SJCRH30 (cell line): Measurements from ENCODE around the gene ITGA11. TPM values are rescaled to one million over a fixed set of nuclear protein-coding genes. Genes with fewer than 3 reads are reported as not detected.

Experiments used
- DNase-seq, 2 experiments: peaks; one replicate each; pipeline ENCODE4 v3.0.0-alpha.2; 2015 to 2020
- H3K27ac ChIP-seq: fragments of 250-450 bp; sonication (Bioruptor Pico); 2 replicates; pipeline ENCODE4 v1.5.1; 2020; ENCODE audit warnings: mild to moderate bottlenecking, moderate library complexity
- H3K27me3 ChIP-seq: fragments of 250-450 bp; sonication (Bioruptor Pico); 2 replicates; pipeline ENCODE4 v1.5.1; 2020; ENCODE audit warnings: mild to moderate bottlenecking, moderate library complexity
- H3K36me3 ChIP-seq: fragments of 250-450 bp; sonication (Bioruptor Pico); 2 replicates; pipeline ENCODE4 v1.5.1; 2020; ENCODE audit warnings: mild to moderate bottlenecking, moderate library complexity
- H3K4me1 ChIP-seq: fragments of 250-450 bp; sonication (Bioruptor Pico); 2 replicates; pipeline ENCODE4 v1.5.1; 2020; ENCODE audit warnings: mild to moderate bottlenecking, moderate library complexity
- H3K4me3 ChIP-seq: fragments of 250-450 bp; sonication (Bioruptor Pico); 2 replicates; pipeline ENCODE4 v1.5.1; 2020; ENCODE audit warnings: mild to moderate bottlenecking, moderate library complexity
- H3K9me3 ChIP-seq: fragments of 250-450 bp; sonication (Bioruptor Pico); replicated peaks from 2 replicates; pipeline ENCODE4 v1.5.1; 2020; ENCODE audit warnings: mild to moderate bottlenecking, moderate library complexity
- total RNA-seq: library from RNA; depleted of rRNA; stranded (reverse); fragments of >200 nt; shearing (Covaris generic); gene quantifications from 2 replicates; pipeline ENCODE4 v1.2.3, GENCODE V29; 2014

The ITGA11 gene
- total RNA-seq, 1 experiment from 2014 or later, result not detected

DNA sequence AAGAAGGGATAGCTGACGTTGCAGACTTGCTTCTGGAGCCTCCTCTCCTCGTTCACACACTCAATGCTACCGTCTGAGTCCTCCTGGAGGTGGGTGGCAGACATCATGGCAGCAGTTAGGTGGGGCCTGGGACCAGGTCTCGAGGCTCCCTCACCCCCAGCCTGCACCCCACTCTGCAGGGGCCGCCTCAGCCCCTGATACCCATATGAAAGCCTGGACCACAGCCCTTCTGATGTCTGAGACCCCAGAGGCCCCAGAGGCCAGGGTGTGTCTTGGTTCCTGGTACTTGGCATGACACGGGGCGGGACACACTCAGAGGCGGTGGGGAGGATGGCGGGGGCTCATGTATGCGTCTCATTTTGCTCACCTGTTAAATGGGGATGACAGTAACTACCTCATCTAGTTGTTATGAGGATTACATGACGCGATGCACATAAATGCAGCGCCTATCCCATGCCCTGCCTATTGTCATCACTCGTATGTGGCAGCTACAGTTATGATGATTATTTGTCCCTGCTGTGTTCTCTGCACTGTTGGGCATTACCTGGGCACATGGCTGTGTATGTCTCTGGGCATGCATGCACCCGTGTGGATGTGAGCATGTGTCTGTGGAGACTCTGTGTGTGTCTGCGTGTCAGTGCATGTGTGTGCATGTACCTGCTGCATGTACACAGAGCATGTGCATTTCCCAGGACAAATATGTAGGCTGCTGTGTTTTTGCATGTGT, 114.5 kb downstream of the ITGA11 start:
- Histone ChIP-seq H3K4me3 (no peak overlapping the region), H3K27ac (no peak overlapping the region), H3K27me3 (peaks cover 14% of the 10 kb centered on the region), H3K4me1 (no peaks in the 10 kb centered on the region), H3K9me3 (no peaks in the 10 kb centered on the region), H3K36me3 (no peaks in the 10 kb centered on the region)
- DNase-seq, result no peak

DNA sequence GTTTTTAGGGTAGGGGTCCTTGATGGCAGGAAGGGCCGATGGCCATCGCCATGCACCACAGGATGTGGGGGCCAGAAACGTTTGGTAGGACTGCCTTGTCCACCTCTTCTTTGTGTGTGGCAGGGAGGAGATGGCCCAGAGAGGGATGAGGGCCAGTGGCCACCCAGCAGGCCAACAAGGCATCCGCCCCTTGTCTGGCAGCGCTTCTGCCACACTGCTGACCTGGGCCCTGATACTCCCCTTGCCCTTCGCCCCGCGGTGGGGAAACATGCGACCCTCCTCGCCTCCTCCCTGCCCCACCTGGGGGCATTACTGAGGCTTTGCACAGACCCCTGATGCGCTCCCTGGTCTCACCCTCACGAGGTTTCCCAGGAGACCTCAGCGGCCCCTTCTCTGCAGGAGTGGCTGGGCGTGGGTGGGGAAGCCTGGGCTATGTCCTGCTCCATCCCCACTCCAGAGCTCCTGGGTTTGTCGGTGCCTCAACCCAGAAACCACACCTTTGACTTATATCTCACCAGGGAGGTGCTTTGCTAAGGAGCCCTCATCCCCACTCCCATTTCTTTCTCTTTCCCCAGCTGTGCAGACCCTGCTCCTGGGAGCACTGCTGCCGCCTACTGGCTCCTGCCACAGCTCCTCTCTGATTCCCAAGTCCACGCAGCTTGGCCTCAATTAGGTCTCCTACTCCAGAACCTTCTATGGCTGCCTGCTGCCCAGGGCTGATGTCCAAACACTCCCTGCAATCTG, 115.7 kb downstream of the ITGA11 start:
- H3K36me3 ChIP-seq, result no peaks in the 10 kb centered on the region
- no peak overlapping the region for H3K4me3 ChIP-seq
- H3K27ac ChIP-seq, result no peak overlapping the region
- H3K4me1 ChIP-seq, result no peaks in the 10 kb centered on the region
- H3K9me3 ChIP-seq, result no peaks in the 10 kb centered on the region
- peaks cover 14% of the 10 kb centered on the region for H3K27me3 ChIP-seq
- peak; percentile 27 to 48 for DNase-seq

DNA sequence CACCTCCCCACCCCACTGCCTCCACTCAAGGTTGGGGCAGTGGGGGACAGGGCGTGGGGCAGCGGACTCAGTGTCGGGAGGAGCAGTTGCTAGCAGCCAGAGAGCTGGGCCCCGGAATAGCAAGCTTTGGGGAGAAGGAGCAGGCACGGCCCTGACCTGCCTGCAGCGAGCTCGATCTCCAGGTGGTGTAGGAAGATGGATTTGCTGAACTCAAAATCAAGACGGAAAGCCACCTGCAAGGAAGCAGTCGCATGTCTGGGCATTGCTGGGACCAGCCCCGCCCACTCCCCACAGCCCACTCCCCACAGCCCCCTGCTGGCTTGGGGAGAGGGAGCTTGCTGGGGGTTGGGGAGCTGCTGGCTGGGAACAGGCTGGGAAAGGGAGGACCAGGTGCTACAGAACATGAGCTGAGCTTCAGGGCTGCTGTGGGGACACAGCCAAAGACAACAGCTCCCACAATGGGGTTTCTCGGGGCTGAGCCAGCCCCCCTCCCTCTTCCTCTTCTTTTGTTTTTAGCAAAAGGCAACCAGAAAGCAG, 116.4 kb downstream of the ITGA11 start:
- no peak for DNase-seq
- Histone ChIP-seq H3K36me3 (no peaks in the 10 kb centered on the region), H3K27ac (no peak overlapping the region), H3K4me3 (no peak overlapping the region), H3K9me3 (no peaks in the 10 kb centered on the region), H3K27me3 (peaks cover 14% of the 10 kb centered on the region), H3K4me1 (0 out of 2 replicates have a peak, but pooled peaks cover 2% of the 10 kb centered on the region)

DNA sequence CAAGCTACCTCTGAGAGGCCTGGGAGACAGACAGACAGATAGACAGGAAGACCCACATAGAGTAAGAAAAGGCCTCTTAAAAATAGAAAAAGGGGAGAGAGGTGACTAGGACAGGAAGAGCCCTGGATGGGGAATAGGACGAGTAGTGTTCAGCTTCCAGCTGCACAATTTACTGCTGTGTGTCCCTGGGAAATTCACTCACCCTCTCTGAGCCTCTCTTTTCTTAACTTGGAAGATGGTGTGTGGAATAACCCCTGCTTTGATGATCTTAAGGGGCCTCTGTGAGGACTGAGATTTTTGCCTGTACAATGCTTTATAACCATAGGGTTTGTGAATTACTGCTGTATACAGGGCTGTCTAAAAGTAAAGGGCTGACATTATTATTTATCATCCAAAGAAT, 116.9 kb downstream of the ITGA11 start:
- Histone ChIP-seq H3K27ac (no peak overlapping the region), H3K4me3 (no peak overlapping the region), H3K4me1 (0 out of 2 replicates have a peak, but pooled peaks cover 3% of the 10 kb centered on the region), H3K27me3 (peaks cover 14% of the 10 kb centered on the region), H3K9me3 (no peaks in the 10 kb centered on the region), H3K36me3 (no peaks in the 10 kb centered on the region)
- no peak for DNase-seq

DNA sequence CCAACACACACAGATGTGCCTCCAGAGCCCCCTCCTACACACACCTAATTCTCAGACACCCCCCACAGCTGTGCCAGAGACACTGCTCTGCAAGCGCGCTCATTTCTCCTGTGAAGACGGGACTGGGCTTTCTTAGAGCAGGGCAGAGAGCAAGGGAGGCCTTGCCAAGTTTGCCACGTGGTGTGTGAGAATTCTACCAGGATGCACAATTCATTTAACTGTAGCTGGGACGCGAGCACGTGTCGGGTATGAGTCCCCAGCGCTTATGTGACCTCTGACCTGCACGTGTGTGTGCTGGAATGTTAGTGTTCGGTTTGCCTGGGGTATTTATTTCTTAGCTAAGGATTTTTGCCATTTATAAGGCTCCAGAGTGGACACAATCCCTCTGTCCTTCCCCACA, 117.4 kb downstream of the ITGA11 start:
- H3K27me3 ChIP-seq, result peaks cover 14% of the 10 kb centered on the region
- H3K9me3 ChIP-seq, result no peaks in the 10 kb centered on the region
- 0 out of 2 replicates have a peak, but pooled peaks cover 3% of the 10 kb centered on the region for H3K4me1 ChIP-seq
- no peak overlapping the region for H3K27ac ChIP-seq
- H3K4me3 ChIP-seq, result no peak overlapping the region
- no peaks in the 10 kb centered on the region for H3K36me3 ChIP-seq
- no peak for DNase-seq

DNA sequence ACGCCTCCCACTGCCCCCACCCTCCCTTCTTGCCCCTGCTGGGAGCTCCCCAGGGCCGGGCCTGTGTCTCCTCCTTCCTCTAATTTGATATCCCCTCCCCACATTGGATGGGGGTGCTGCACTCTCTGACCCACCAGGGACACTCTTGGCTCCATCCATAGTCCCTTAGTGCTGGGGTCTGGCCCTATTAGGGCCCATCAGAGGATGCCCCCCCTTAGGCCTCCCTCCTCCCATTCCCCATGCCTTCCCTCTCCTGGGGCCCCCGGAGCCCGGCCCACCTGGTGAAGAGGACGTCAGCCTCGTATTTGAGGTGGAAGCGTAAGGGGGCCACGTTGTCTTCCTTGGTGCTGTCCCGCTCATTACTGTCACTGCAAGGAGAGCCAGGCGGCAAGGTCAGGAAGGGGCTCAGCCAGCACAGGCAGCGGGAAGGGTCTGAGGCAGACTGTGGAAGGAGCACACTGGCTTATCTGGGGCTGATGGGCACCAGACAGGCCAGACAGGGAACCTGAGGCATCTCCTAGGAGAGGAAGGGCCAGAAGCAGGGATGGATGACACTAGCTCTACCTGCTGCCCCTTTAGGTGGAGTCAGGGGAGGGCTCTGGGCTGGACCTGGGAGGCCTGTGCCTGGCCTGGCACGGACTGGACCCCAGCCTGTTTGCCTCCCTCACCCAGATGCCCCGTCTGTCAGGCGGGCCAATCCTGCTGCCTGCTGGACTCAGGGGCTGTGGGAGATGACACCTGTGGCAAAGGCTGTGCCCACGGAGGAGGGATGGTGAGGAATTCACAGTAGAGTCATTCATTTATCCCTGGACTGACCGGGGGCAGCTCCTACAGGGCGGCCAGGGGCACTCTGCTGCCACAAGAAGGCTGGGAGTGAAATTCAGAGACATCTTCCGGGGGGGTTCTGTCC, 118.2 kb downstream of the ITGA11 start:
- 0 out of 2 replicates have a peak, but pooled peaks cover 3% of the 10 kb centered on the region for H3K4me1 ChIP-seq
- no peaks in the 10 kb centered on the region for H3K9me3 ChIP-seq
- peaks cover 9% of the 10 kb centered on the region for H3K27me3 ChIP-seq
- DNase-seq, result no peak
- H3K36me3 ChIP-seq, result no peaks in the 10 kb centered on the region
- no peak overlapping the region for H3K4me3 ChIP-seq
- no peak overlapping the region for H3K27ac ChIP-seq

DNA sequence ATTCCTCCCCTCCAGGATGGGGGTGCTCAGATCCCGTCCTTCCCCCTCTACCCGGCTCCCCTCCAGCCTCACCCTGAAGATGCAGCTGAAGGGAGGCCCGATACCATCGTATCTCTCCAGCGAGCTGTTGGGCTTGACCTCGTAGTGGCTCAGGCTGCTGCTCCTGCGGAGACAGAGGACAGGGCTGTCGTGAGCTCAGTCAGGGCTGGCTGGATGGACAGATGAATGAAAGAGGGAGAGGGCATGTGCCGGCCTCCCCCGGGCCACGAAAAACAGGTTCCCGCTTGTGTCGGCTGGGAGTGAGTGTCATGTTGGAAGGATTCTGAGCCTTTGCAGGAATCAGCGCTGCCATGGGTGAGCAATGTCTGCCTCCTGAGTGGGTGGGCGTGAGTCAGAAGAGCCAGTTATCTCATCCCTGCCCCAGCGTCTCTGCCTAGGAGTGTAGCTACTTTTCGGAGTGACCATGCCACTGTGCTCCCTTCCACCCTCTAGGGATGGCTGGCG, 119.2 kb downstream of the ITGA11 start:
- H3K4me3 ChIP-seq, result no peak overlapping the region
- no peak for DNase-seq
- no peak overlapping the region for H3K27ac ChIP-seq

DNA sequence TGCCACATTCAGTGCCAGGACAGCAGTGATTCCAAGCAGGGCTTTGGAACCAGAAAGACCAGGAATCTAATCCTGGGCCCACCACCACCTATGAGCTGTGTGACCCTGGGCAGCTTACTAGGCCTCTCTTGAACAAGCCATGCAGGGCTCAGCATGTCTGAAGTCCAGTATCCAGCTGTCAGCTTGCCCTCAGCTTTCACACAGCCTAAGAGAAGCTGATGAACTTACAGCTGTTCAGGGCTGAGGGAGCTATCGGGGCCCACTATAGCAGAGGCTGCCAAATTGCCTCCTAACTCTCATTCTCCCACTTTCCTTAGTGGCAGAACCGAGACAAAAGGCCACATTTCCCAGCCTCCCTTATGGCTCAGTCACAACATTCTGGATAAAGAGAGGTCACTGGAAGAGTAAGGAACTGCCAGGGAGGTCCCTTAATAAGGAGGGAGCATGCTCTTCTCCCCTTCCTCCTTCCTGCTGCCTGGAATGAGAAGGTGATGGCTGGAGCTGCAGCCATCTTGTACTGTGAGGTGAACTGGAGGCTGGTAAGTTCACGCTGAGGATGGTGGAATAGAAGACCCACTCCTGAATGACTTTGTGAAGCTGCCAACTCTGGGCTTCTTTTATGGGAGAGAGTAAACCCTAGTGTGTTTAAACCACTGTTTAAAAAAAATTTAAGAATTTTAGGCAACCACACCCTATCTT, 120.0 kb downstream of the ITGA11 start:
- Histone ChIP-seq H3K27me3 (peaks cover 7% of the 10 kb centered on the region), H3K9me3 (no peaks in the 10 kb centered on the region), H3K36me3 (no peaks in the 10 kb centered on the region), H3K4me1 (0 out of 2 replicates have a peak, but pooled peaks cover 3% of the 10 kb centered on the region), H3K27ac (no peak overlapping the region), H3K4me3 (no peak overlapping the region)
- DNase-seq, result peak in 1 of 2 experiments; percentile 23

More for the DNA sequence above, 119.2 kb downstream of the ITGA11 start:
- no peaks in the 10 kb centered on the region for H3K9me3 ChIP-seq
- 0 out of 2 replicates have a peak, but pooled peaks cover 3% of the 10 kb centered on the region for H3K4me1 ChIP-seq
- H3K36me3 ChIP-seq, result no peaks in the 10 kb centered on the region
- H3K27me3 ChIP-seq, result peaks cover 7% of the 10 kb centered on the region

DNA sequence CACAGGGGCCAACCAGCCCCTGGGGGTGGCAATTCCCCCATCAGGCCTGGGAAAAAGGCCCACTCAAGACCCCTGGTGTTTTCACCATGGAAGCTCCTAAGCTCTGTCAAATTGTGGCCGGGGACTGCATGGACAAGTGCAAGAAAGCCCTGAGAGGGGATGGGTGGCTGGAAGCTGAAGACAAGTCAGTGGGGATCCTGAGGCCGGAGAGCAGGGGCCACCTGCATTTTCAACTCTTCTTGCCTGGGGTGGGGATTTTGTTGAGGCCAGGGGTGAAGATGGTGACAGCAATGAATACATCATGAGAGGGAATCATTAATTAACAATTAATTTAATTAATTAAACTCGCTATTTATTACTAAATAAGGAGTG, 120.5 kb downstream of the ITGA11 start:
- Histone ChIP-seq H3K36me3 (no peaks in the 10 kb centered on the region), H3K4me1 (peaks cover 4% of the 10 kb centered on the region; the same call in 1 of the 2 replicates)

DNA sequence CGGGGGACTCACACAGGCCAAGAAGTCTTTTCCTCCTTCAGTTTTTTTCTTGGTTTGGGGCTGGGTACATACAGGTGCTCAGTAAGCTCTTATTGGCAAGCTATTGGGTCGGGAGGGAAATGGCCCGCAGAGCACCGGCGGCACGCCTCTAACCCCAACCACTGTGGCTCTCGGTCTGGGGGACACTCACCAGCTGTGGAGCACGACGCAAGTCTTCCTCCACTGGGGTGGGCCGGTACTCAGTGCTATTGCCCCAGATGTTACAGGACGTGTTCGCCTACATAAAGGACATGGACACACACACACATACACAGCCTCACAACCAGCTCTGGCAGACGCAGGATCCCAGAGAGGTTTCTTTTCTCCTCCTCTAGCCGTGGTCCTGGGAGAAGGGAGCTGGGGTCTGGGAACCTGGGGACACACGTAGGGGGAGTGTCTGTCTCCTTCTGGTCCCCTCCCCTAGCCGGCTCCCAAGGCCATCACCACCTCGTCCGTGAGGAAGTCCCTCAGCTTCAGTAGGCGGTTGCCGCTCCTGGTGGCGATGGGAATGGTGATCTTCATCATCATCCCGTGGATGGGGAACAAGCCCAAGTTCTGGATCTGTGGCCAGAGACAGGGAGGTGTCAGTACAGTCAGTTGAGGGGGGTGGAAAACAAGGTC, 121.0 kb downstream of the ITGA11 start:
- Histone ChIP-seq H3K4me1 (peaks cover 6% of the 10 kb centered on the region; the same call in 1 of the 2 replicates), H3K36me3 (no peaks in the 10 kb centered on the region), H3K4me3 (no peak overlapping the region), H3K9me3 (no peaks in the 10 kb centered on the region), H3K27ac (no peak overlapping the region), H3K27me3 (peaks cover 7% of the 10 kb centered on the region)
- DNase-seq, result no peak

More for the DNA sequence above, 120.5 kb downstream of the ITGA11 start:
- Histone ChIP-seq H3K4me3 (no peak overlapping the region), H3K27me3 (peaks cover 7% of the 10 kb centered on the region), H3K9me3 (no peaks in the 10 kb centered on the region), H3K27ac (no peak overlapping the region)
- no peak for DNase-seq

DNA sequence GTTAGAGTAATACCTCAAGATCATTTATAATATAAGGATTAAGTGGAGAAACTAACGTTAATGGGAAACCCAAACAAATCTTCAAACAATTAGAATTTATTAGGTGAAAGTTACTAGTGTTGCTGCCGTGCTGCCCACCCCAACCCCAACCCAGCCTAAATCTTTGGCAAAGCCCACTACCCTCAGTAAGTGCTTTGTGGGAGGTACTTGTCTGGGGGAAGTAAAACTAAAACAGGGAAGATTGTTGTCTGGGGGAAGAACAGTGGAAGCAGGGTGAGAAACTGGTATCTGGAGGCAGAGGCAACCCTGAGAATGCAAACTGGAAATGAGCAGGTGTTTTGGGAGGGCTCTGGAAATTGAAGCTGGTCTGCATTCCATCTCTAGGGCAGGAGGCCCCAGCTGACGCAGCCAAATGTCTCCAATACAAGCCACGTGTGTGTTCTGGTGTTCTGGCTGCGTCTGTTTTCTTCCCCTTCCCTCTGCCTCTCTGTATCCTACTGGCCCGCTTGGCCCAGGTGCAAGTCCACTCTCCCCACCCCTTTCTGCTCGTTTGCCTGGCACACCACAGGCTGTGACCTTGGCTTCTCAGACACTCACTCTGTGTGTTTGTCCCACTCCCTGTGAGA, 121.7 kb downstream of the ITGA11 start:
- Histone ChIP-seq H3K9me3 (no peaks in the 10 kb centered on the region), H3K36me3 (no peaks in the 10 kb centered on the region), H3K27me3 (peaks cover 7% of the 10 kb centered on the region), H3K4me3 (no peak overlapping the region), H3K4me1 (peaks cover 6% of the 10 kb centered on the region; the same call in 1 of the 2 replicates), H3K27ac (no peak overlapping the region)
- peak; percentile 45 to 64 for DNase-seq

DNA sequence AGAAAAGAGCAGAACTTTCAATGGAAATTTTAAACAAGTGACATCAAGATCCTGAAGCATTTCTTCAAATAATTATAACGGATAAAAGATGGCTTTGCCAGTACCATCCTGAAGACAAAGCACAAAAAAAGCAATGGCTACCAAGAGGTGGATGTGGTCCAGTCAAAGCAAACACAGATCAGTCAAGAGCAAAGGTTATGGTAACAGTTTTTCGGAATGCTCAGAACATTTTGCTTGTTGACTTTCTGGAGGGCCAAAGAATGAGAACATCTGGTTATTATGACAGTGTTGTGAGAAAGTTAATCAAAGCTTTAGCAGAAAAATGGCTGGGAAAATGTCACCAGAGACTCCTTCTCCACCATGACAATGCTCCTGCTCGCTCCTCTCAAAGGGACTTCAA, 122.9 kb downstream of the ITGA11 start:
- peaks cover 6% of the 10 kb centered on the region; the same call in 1 of the 2 replicates for H3K4me1 ChIP-seq
- no peak for DNase-seq
- H3K27ac ChIP-seq, result no peak overlapping the region
- H3K4me3 ChIP-seq, result no peak overlapping the region
- no peaks in the 10 kb centered on the region for H3K9me3 ChIP-seq
- H3K27me3 ChIP-seq, result peaks cover 5% of the 10 kb centered on the region
- no peaks in the 10 kb centered on the region for H3K36me3 ChIP-seq
